ENCODE data around the gene MSH5.
A peak's percentile ranks its signal among the peaks of the same experiment; 100 is the strongest.

MSH5 gene

GRCh38 chr6:31762356-31762755, 22.6 kb downstream of the MSH5 start, which contains the start of gene SAPCD1:
SAPCD1 (plus strand) TSS chr6:31762656; CDS start chr6:31763055, 399 bp downstream.
- H3K4me3 ChIP-seq (ENCODE audit: low read length): no peak within 1 kb of the TSS
- DNase-seq (ENCODE audit: low read depth): no peak
- no peak for TF ChIP-seq CTCF (conservative IDR thresholded peaks at IDR 0.05; ENCODE audit: low read depth, low read length)

- H3K4me3 ChIP-seq (ENCODE audit: low read length): no peak overlapping the region
- no peak for TF ChIP-seq CTCF (conservative IDR thresholded peaks at IDR 0.05; ENCODE audit: low read depth, low read length)
Observed at GRCh38 chr6:31762878-31763618, 23.2 kb downstream of the MSH5 start.

GRCh38 chr6:31763619-31763940, 23.8 kb downstream of the MSH5 start:
- DNase-seq (ENCODE audit: low read depth): peak; percentile 53
- no peak overlapping the region for H3K4me3 ChIP-seq (ENCODE audit: low read length)

More at GRCh38 chr6:31762878-31763618, 23.2 kb downstream of the MSH5 start:
- no peak for DNase-seq (ENCODE audit: low read depth)

GRCh38 chr6:31764198-31764597, 24.4 kb downstream of the MSH5 start:
- TF ChIP-seq CTCF (conservative IDR thresholded peaks at IDR 0.05; ENCODE audit: low read depth, low read length): no peak
- H3K4me3 ChIP-seq (ENCODE audit: low read length): no peak overlapping the region
- DNase-seq (ENCODE audit: low read depth): no peak

More at GRCh38 chr6:31763619-31763940, 23.8 kb downstream of the MSH5 start:
- no peak for TF ChIP-seq CTCF (conservative IDR thresholded peaks at IDR 0.05; ENCODE audit: low read depth, low read length)

GRCh38 chr6:31765559-31765909, 25.7 kb downstream of the MSH5 start:
- H3K4me3 ChIP-seq (ENCODE audit: low read length): no peak overlapping the region
- no peak for DNase-seq (ENCODE audit: low read depth)
- no peak for TF ChIP-seq CTCF (conservative IDR thresholded peaks at IDR 0.05; ENCODE audit: low read depth, low read length)

GRCh38 chr6:31765910-31766794, 26.3 kb downstream of the MSH5 start:
- no peak for DNase-seq (ENCODE audit: low read depth)
- H3K4me3 ChIP-seq (ENCODE audit: low read length): peak overlapping the region; percentile 37
- no peak for TF ChIP-seq CTCF (conservative IDR thresholded peaks at IDR 0.05; ENCODE audit: low read depth, low read length)
